Liver (tissue), 9 donors: ENCODE data around the gene POMC. TPM values are rescaled to one million over a fixed set of nuclear protein-coding genes. Genes with fewer than 3 reads are reported as not detected.

Experiments
- DNase-seq: peaks from one replicate; pipeline ENCODE4 v3.0.0-alpha.2; 2017; ENCODE audit warnings: low spot score
- H3K27ac ChIP-seq, 2 donors: one replicate each; pipeline ENCODE4 v1.7.0; 2013; ENCODE audit warnings: inconsistent platforms in 2 of 2, low read length in 2 of 2, control low read depth in 1 of 2, low read depth in 1 of 2, mild to moderate bottlenecking in 1 of 2
- H3K27me3 ChIP-seq, 4 donors: one replicate each; pipeline versions ENCODE4 v1.6.1 to v1.7.0; 2013; ENCODE audit warnings: low read length in 3 of 4, inconsistent platforms in 1 of 4, mild to moderate bottlenecking in 1 of 4, moderate library complexity in 1 of 4; ENCODE audit not compliant: control insufficient read depth in 4 of 4, insufficient read depth in 4 of 4
- H3K36me3 ChIP-seq, 4 donors: one replicate each; pipeline versions ENCODE4 v1.6.1 to v1.7.0; 2013; ENCODE audit warnings: low read length in 3 of 4, mild to moderate bottlenecking in 3 of 4, low read depth in 1 of 4, moderate library complexity in 1 of 4; ENCODE audit not compliant: control insufficient read depth in 4 of 4, insufficient read depth in 3 of 4
- H3K4me1 ChIP-seq, 4 donors: one replicate each; pipeline versions ENCODE4 v1.6.1 to v1.7.0; 2013; ENCODE audit warnings: low read length in 3 of 4, mild to moderate bottlenecking in 3 of 4, moderate library complexity in 1 of 4; ENCODE audit not compliant: control insufficient read depth in 4 of 4, insufficient read depth in 4 of 4
- H3K4me3 ChIP-seq, 3 donors: one replicate each; pipeline versions ENCODE4 v1.6.1 to v1.7.0; 2013; ENCODE audit warnings: low read length in 3 of 3, control low read depth in 1 of 3, low read depth in 1 of 3, mild to moderate bottlenecking in 1 of 3
- H3K9ac ChIP-seq, 2 donors: one replicate each; pipeline ENCODE4 v1.7.0; 2013; ENCODE audit warnings: low read length in 2 of 2, mild to moderate bottlenecking in 2 of 2, moderate library complexity in 2 of 2, control low read depth in 1 of 2, low read depth in 1 of 2
- H3K9me3 ChIP-seq, 4 donors: one replicate each; pipeline versions ENCODE4 v1.6.1 to v1.7.0; 2013; ENCODE audit warnings: low read length in 3 of 4; ENCODE audit not compliant: control insufficient read depth in 4 of 4
- EGR1 ChIP-seq, 2 donors: IDR thresholded peaks; 2 replicates each; pipeline ENCODE4 v1.6.1; 2016 to 2018; ENCODE audit warnings: antibody characterized with exemption in 2 of 2, low read depth in 2 of 2
- HNF4G ChIP-seq: IDR thresholded peaks from 2 replicates; pipeline ENCODE4 v1.6.1; 2016; ENCODE audit warnings: antibody characterized with exemption
- JUND ChIP-seq, 2 donors: IDR thresholded peaks; 2 replicates each; pipeline ENCODE4 v1.6.1; 2016; ENCODE audit warnings: antibody characterized with exemption in 2 of 2
- NR2F2 ChIP-seq: IDR thresholded peaks from 2 replicates; pipeline ENCODE4 v1.6.1; 2016; ENCODE audit warnings: antibody characterized with exemption
- RAD21 ChIP-seq, 2 donors: IDR thresholded peaks; 2 replicates each; pipeline ENCODE4 v1.6.1; 2016; ENCODE audit warnings: antibody characterized with exemption in 2 of 2, mild to moderate bottlenecking in 2 of 2
- RXRA ChIP-seq, 2 donors: IDR thresholded peaks; 2 replicates each; pipeline ENCODE4 v1.6.1; 2017 to 2018; ENCODE audit warnings: antibody characterized with exemption in 2 of 2, mild to moderate bottlenecking in 1 of 2
- TAF1 ChIP-seq: conservative IDR thresholded peaks from 2 replicates; pipeline ENCODE4 v1.6.1; 2016; ENCODE audit warnings: antibody characterized with exemption, mild to moderate bottlenecking
- YY1 ChIP-seq: IDR thresholded peaks from 2 replicates; pipeline ENCODE4 v1.6.1; 2016; ENCODE audit warnings: antibody characterized with exemption, mild to moderate bottlenecking
- WGBS: extraction: QIAGEN DNeasy Blood & Tissue Kit; methylation state at CpG from one replicate; pipeline ENCODE4 v1.1.7; 2013; 5-methylcytosine and 5-hydroxymethylcytosine counted together
- polyA plus RNA-seq, 2 donors: library from polyadenylated mRNA; stranded (reverse) in 1 of 2; unstranded in 1 of 2; fragments of 200-250 nt in 1 of 2; fragments of >200 nt in 1 of 2; fragmentation: Nextera tagmentation in 1 of 2; extraction: Ambion mirVana in 1 of 2; gene quantifications; one replicate each; pipeline versions ENCODE4 v1.2.1 to v1.2.3, GENCODE V29; 2013 to 2015
- total RNA-seq, 2 donors: library from RNA; depleted of rRNA; stranded (reverse); fragments of >200 nt; gene quantifications; one replicate each; pipeline ENCODE4 v1.2.3, GENCODE V29; 2014
- TF ChIP-seq, protein P1 (sequence below): fragments of 150-350 bp; IDR thresholded peaks from 2 replicates; pipeline ENCODE4 v1.5.1; 2017; ENCODE audit warnings: improper control_type of control experiment, low read depth, low read length; ENCODE audit not compliant: missing input control
- TF ChIP-seq, protein P2 (sequence below): IDR thresholded peaks from 2 replicates; pipeline ENCODE4 v1.6.1; 2016; ENCODE audit warnings: antibody characterized with exemption, mild to moderate bottlenecking
- TF ChIP-seq, protein P3 (sequence below): IDR thresholded peaks from 2 replicates; pipeline ENCODE4 v1.6.1; 2016; ENCODE audit warnings: antibody characterized with exemption
- TF ChIP-seq, protein P4 (sequence below): IDR thresholded peaks from 2 replicates; pipeline ENCODE4 v1.6.1; 2016; ENCODE audit warnings: antibody characterized with exemption
- donor health status: healthy.
- donor health status: healthy.
- donor health status: healthy.
- donor health status: healthy.
- donor health status: healthy.

POMC gene
- total and polyA plus RNA-seq, 4 donors: 0.67 to 7.8 (median 0.93) TPM

DNA sequence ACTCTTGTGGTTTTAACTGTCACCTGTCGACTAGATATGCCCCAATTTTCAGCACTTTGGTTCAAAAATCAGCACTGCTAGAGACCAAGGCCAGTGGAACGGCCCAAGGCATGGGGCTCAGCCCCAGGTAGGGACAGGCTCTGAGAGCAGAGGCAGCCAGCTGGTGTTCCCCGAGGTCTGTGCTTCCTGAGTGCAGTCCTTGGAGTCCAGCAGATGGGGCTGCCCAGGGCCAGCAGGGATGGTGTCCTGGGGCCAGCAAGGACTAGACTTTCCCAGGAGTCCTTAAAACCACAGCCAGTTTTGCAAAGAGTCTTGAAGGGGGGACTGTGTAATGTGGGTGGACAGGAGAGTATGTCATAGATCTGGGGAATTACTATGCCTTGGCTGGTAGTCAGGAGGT lies 56.3 kb downstream of the POMC start:
- no peak overlapping the region for H3K4me3 ChIP-seq
- no peak overlapping the region for H3K27ac ChIP-seq
- no peaks in the 10 kb centered on the region for H3K9me3 ChIP-seq
- DNase-seq: no peak
- H3K9ac ChIP-seq: no peak overlapping the region
- 80% methylated on average over 3 of the region's 3 CpGs for WGBS
- H3K4me1 ChIP-seq: no peaks in the 10 kb centered on the region
- no peaks in the 10 kb centered on the region for H3K27me3 ChIP-seq
- TF ChIP-seq TAF1 (no peak), JUND (IDR thresholded peaks at IDR 0.05) (no peak), YY1 (no peak), EGR1 (IDR thresholded peaks at IDR 0.05; ENCODE audit: low read depth in 2 of 2) (no peak), HNF4G (no peak), RAD21 (IDR thresholded peaks at IDR 0.05) (no peak), NR2F2 (no peak), RXRA (IDR thresholded peaks at IDR 0.05) (no peak)
- TF ChIP-seq, protein P1, sequence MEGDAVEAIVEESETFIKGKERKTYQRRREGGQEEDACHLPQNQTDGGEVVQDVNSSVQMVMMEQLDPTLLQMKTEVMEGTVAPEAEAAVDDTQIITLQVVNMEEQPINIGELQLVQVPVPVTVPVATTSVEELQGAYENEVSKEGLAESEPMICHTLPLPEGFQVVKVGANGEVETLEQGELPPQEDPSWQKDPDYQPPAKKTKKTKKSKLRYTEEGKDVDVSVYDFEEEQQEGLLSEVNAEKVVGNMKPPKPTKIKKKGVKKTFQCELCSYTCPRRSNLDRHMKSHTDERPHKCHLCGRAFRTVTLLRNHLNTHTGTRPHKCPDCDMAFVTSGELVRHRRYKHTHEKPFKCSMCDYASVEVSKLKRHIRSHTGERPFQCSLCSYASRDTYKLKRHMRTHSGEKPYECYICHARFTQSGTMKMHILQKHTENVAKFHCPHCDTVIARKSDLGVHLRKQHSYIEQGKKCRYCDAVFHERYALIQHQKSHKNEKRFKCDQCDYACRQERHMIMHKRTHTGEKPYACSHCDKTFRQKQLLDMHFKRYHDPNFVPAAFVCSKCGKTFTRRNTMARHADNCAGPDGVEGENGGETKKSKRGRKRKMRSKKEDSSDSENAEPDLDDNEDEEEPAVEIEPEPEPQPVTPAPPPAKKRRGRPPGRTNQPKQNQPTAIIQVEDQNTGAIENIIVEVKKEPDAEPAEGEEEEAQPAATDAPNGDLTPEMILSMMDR: no peak
- TF ChIP-seq, protein P2, sequence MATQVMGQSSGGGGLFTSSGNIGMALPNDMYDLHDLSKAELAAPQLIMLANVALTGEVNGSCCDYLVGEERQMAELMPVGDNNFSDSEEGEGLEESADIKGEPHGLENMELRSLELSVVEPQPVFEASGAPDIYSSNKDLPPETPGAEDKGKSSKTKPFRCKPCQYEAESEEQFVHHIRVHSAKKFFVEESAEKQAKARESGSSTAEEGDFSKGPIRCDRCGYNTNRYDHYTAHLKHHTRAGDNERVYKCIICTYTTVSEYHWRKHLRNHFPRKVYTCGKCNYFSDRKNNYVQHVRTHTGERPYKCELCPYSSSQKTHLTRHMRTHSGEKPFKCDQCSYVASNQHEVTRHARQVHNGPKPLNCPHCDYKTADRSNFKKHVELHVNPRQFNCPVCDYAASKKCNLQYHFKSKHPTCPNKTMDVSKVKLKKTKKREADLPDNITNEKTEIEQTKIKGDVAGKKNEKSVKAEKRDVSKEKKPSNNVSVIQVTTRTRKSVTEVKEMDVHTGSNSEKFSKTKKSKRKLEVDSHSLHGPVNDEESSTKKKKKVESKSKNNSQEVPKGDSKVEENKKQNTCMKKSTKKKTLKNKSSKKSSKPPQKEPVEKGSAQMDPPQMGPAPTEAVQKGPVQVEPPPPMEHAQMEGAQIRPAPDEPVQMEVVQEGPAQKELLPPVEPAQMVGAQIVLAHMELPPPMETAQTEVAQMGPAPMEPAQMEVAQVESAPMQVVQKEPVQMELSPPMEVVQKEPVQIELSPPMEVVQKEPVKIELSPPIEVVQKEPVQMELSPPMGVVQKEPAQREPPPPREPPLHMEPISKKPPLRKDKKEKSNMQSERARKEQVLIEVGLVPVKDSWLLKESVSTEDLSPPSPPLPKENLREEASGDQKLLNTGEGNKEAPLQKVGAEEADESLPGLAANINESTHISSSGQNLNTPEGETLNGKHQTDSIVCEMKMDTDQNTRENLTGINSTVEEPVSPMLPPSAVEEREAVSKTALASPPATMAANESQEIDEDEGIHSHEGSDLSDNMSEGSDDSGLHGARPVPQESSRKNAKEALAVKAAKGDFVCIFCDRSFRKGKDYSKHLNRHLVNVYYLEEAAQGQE: no peak
- TF ChIP-seq, protein P3, sequence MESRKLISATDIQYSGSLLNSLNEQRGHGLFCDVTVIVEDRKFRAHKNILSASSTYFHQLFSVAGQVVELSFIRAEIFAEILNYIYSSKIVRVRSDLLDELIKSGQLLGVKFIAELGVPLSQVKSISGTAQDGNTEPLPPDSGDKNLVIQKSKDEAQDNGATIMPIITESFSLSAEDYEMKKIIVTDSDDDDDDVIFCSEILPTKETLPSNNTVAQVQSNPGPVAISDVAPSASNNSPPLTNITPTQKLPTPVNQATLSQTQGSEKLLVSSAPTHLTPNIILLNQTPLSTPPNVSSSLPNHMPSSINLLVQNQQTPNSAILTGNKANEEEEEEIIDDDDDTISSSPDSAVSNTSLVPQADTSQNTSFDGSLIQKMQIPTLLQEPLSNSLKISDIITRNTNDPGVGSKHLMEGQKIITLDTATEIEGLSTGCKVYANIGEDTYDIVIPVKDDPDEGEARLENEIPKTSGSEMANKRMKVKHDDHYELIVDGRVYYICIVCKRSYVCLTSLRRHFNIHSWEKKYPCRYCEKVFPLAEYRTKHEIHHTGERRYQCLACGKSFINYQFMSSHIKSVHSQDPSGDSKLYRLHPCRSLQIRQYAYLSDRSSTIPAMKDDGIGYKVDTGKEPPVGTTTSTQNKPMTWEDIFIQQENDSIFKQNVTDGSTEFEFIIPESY: no peak
- TF ChIP-seq, protein P4, sequence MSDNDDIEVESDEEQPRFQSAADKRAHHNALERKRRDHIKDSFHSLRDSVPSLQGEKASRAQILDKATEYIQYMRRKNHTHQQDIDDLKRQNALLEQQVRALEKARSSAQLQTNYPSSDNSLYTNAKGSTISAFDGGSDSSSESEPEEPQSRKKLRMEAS: no peak
- H3K36me3 ChIP-seq: peaks cover 0 to 1% (median 0%) of the 10 kb centered on the region in 4 donors

Other genes with a start within 250 kb of the POMC start
- gene ADCY3, start 248.3 kb downstream of the POMC start, total RNA-seq: 1 to 10 TPM; 7.1 to 8.4 TPM
- 1 to 10 TPM in 1 of 2 donors, under 1 TPM in 1; 0.99 to 5.6 TPM for gene ADCY3, start 248.3 kb downstream of the POMC start, polyA plus RNA-seq
- 1 to 10 TPM; 3.6 to 5.1 TPM for gene DNAJC27, start 196.6 kb downstream of the POMC start, total RNA-seq
- 1 to 10 TPM in 1 of 2 donors, under 1 TPM in 1; 0.95 to 2.7 TPM for gene DNAJC27, start 196.6 kb downstream of the POMC start, polyA plus RNA-seq
- under 1 TPM; 0.33 TPM for gene EFR3B, start 126.5 kb downstream of the POMC start, total RNA-seq
- under 1 TPM; 0.05 to 0.14 TPM for gene EFR3B, start 126.5 kb downstream of the POMC start, polyA plus RNA-seq
- gene DNMT3A, start 173.3 kb upstream of the POMC start, total RNA-seq: 10 to 100 TPM; 11.9 to 24.2 TPM
- gene DNMT3A, start 173.3 kb upstream of the POMC start, polyA plus RNA-seq: 1 to 10 TPM; 3.5 to 4.3 TPM